GM19239 (cell line): ENCODE results near the gene GCAT.

Source experiments
- DNase-seq: peaks from one replicate; pipeline ENCODE4 v3.0.0; 2011; ENCODE audit warnings: low spot score; ENCODE audit not compliant: insufficient read length
- FAIRE-seq: peaks from 2 replicates; lab custom pipeline; 2011; peaks lifted over from hg19 to GRCh38; lab: Jason Lieb, UNC

The GCAT gene

DNA sequence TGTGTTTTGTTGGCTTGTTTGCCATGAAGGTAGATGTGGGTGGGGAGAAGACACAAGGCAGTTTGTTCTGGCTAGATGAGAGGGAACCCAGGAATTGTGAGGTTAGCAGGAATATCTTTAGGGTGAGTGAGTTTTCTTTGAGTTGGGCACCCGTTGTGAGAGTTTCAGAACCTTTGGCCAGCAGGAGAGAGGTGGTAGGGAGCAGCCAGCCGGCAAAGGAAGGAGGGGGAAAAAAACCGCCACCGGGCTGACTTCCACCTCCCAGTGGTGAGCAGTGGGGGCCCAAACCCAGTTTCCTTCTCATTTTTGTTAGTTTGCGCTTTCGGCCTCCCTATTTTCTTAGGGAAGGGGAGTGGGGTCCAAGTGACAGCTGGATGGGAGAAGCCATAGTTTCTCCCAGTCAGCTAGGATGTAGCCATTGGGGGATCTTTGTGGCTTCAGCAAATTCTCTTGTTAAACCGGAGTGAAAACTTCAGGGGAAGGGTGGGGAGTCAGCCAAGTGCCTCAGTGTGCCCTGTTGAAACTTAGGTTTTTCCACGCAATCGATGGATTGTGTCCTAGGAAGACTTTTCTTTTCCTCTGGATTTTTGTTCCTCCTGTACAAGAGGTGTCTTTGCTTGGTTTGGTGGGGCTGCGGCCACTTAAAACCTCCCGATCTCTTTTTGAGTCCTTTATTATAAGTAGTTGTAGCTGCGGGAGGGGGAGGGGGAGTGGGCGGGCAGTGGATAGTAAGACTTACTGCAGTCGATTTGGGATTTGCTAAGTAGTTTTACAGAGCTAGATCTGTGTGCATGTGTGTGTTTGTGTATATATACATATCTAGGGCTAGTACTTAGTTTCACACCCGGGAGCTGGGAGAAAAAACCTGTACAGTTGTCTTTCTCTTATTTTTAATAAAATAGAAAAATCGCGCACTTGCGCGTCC is 1.1 kb upstream of the GCAT start:
- FAIRE-seq (no peak), DNase-seq (no peak)

GRCh38 chr22:37808294-37808657 is 542 bp downstream of the GCAT start:
- DNase-seq = no peak
- no peak for FAIRE-seq

GRCh38 chr22:37809672-37810333 is 2.1 kb downstream of the GCAT start:
- FAIRE-seq = no peak
- DNase-seq = no peak

DNA sequence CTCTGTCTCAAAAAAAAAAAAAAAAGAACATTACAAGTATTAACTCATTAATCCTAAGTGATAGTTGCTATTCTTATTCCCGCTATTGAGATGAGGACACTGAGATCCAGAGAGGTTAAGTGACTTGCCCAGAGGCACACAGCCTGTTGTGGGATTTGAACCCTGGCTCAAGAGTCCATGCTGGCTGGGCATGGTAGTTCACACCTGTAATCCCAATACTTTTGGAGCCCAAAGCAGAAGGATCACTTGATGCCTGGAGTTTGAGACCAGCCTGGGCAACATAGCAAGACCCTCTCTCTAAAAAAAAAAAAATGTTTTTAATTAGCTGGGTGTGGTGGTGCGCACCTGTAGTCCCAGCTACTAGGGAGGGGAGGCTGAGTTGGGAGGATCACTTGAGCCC is 4.1 kb downstream of the GCAT start:
- no peak for DNase-seq
- FAIRE-seq = no peak

DNA sequence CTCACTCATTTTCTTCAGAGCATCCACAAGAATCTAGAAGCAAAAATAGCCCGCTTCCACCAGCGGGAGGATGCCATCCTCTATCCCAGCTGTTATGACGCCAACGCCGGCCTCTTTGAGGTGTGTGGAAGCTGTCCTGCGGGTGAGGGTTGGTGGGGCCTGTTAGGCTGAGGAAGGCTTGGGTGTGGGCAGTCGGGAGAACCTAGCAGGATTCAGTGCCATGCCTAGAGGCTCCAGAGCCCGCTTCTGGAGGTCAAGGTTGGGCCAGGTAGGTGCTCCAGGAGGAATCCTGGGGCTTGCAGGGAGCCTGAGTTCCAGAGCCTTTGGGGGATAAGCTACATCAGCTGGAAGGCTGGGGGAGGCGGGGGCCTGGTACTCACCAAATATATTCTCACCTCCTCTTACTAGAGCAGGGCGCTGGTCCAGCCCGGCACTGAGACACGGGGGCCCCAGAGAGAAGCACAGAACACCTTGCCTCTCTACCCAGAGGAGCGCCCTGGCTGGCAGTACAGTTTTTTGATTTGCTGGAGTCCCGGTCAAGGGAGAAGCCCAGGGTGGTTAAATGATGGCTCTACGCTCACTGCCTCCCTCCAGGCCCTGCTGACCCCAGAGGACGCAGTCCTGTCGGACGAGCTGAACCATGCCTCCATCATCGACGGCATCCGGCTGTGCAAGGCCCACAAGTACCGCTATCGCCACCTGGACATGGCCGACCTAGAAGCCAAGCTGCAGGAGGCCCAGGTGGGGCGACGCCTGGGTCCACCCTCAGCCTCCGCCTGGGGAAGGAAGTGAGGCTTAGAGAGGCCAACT is 5.3 kb downstream of the GCAT start:
- DNase-seq = no peak
- FAIRE-seq = no peak

GRCh38 chr22:37815593-37815992 is 7.9 kb downstream of the GCAT start:
- DNase-seq (no peak), FAIRE-seq (no peak)

- DNase-seq = no peak
- no peak for FAIRE-seq
These were observed 8.9 kb downstream of the GCAT start for GRCh38 chr22:37816543-37817180.

DNA sequence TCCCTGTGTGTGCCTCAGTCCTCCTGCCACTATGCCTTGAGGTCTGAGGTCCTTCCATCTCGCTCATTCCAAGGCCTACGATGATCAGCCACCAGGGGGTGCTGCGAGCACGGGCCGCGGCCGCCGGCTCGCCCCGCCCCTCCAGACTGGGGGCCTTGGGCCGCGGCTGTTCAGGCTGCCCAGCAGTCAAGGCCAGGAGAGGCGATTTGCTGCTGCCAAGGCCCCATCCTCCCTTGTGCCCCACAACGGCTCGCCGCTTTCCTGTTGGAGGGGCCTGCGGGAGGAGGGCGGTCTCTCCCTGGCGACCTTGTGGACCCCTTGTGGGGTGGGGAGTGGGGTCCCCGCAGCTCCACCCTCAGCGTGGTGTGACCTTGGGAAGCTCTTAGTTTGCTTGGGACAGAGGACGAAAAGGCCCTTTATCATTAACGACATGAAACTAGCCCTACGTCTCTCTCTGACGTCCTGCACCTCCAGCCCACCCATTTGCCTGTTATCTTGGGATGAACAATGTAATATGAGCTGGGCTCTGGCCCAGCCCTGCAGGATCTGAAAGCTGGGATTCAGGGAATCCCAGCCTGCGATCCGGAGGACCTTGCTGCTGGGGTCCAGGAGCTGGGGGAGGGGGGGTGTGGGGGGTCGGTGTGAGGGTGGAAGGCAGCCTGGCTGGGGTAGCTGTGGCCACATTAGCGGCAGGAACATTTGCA is 10.1 kb downstream of the GCAT start:
- DNase-seq = peak; percentile 92

GRCh38 chr22:37818409-37819104 is 10.8 kb downstream of the GCAT start:
- FAIRE-seq (peak; percentile 45), DNase-seq (peak; percentile 76)

More for the DNA sequence above, 10.1 kb downstream of the GCAT start:
- peak; percentile 95 for FAIRE-seq

DNA sequence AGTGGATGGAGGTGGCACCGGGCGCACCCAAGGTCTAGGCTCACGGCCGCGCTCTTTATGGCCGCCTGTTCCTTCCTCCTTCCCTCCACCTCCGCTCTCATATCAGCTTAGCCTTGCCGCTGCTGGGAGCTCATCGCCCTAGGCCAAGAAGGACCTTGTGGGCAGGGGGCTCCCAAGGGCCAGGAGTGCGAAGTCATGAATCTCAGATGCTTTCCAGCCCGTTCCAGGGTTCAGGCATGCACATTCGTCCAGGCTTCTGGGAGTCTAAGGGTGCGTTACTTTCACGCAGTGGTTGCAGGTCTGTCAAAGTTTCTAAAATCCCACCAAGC is 11.3 kb downstream of the GCAT start:
- FAIRE-seq (no peak), DNase-seq (no peak)

DNA sequence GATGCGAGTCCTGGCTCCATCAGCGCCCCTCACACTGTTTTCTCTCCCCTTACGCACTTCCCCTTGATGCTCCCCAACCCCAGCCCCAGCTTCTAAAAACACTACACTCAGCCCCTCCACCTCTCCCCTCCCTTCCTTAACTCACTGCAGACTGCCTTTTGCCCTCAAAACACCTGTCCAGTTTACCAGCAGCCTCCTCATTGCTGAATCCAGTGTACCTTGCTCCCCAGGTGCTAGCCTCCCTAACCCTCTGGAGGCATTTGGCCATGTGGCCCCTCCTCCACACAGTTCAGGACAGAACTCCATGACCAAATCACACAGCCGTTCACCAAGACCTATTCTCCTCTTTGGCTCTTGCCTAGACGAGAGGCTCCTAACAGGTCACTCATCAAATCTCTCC is 12.6 kb downstream of the GCAT start:
- no peak for FAIRE-seq

GRCh38 chr22:37822079-37822833 is 14.5 kb downstream of the GCAT start:
- DNase-seq = no peak
- FAIRE-seq = no peak

More for the DNA sequence above, 12.6 kb downstream of the GCAT start:
- no peak for DNase-seq

GRCh38 chr22:37823134-37823985 is 15.6 kb downstream of the GCAT start, which contains the start of gene GALR3:
TSS of gene GALR3 (plus strand) at chr22:37823382. CDS start at chr22:37823407, 25 bp downstream.
- DNase-seq = no peak
- no peak for FAIRE-seq

- DNase-seq (no peak), FAIRE-seq (no peak)
These were observed 17.2 kb downstream of the GCAT start for GRCh38 chr22:37824674-37825641.

GRCh38 chr22:37827056-37827455 is 19.3 kb downstream of the GCAT start:
- FAIRE-seq (no peak), DNase-seq (no peak)

GRCh38 chr22:37830093-37830842 is 22.5 kb downstream of the GCAT start:
- no peak for FAIRE-seq
- no peak for DNase-seq
